GM18868 (cell line): Measurements from ENCODE around the gene DUSP28.
A peak's percentile ranks its signal among the peaks of the same experiment; 100 is the strongest.
"Not testable (repeated sequence)": the region's sequence is repeated elsewhere in the genome, so short reads cannot be mapped to it uniquely, and the experiment has no call there.

ENCODE experiments used
- ATAC-seq: cut with Tn5 transposase; IDR thresholded peaks from one replicate; pipeline ENCODE4 v1.9.1; 2021; ENCODE audit warnings: mild to moderate bottlenecking, moderate library complexity; ENCODE audit not compliant: unreplicated experiment

DUSP28 gene, protein sequence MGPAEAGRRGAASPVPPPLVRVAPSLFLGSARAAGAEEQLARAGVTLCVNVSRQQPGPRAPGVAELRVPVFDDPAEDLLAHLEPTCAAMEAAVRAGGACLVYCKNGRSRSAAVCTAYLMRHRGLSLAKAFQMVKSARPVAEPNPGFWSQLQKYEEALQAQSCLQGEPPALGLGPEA

DNA sequence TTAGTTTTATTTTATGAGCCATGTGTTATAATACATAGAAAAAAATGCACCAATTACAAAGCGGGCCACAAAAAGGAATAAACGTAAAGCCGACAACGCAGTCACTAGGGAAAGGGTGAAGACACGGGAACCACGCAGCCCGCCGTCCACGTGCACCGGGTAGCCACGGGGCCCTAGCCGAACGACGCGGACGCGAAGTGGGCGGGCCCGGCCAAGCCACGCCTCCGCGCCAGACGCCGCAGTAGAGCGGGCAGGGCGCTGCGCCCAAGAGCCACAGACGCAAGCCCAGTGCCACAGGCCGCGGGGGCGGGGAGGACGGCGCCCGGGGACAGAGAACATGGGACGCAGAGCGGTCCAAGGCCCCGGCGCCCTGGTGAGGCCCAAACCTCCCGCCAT is at the start of gene DUSP28:
TSS of gene DUSP28 (plus strand) at position 274 of the 396 bp plus-strand sequence. CDS start 328 bp downstream, outside the sequence.
- peak; percentile 60 for ATAC-seq

DNA sequence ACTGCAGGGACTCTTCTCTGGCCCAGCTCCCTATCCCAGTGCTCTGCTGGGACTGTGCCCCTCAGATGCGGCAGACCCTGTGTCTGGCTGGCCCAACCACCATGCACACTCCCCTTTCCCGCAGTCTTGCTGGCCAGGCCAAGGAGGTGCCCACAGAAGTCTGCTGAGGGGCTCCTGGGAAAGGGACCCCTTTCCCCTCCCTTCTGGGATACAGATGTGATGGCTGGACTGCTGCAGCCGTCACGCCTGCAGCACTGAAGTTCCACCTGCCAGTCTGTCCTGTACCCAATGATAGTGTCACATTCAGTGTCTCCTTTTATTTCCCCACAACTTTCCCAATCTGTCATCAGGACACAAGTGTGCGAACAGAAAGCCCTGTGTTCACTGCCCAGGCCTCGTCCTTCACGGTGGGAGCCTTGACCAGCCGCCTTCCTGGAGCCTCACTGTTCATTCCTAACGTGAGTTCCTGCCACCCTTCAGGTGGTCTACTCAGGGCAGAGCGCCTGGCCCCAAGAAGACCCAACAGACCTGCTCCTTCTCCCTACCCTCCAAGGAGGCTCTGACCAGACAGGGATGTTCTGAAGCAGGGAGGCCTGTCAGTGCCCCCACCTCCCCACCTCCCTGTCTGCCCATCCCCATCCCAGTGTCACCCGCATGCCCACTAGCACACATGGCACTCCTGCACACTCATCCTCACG is 49.5 kb upstream of the DUSP28 start:
- ATAC-seq, result no peak

DNA sequence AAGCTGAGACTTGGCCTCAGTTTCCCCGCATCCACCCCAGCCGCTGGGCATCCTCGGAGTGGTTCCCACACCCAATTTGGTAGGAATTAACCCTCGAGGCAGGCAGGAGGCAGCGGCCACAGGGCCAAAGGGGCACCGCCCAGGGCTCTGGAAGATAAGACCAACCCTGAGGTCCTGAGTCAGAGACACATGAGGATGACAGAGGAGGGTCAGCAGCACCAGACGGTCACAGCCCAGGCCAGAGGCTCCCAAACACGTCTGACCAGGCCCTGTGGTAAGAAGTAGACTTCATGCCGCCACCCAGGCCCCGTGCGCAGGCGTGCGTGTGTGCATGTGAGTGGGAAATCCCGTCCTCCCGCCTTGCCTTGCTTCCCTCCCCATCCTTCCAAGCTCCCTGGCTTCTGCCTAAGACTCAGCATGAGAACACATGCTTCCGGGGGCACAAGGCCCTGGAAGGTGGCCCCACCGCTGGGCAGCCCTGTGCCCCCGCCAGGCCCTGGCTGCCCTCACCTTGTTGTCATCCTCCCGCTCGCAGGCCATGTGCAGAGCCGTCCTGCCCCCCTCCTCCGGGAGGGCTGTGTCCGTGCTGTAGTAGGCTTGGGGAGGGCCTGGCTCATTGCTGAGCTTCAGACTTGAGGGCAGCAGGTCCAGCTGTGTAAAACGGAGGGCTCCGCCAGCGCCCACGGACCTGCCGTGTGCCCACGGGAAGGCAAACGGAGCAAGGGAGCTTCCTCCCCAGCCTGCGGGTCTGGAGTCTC is 48.6 kb upstream of the DUSP28 start:
- ATAC-seq, result no peak

DNA sequence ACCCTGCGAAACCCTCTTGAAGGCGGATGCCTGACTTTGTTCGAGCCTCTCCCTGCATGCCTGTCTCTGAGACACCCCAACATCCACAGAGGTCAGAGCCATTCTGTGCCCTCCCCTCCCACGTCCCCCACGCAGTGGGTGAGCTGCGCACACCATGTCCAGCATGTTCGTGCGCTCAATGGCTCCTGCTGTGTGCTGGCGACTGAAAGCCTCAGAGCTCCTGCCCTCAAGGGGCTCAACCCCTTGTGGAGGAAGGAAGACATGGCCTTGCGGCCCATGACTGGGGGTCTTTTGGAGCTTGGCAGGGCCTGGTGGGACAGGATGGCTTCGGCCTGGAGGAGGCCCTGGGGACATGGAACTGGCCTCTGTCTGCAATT is 48.1 kb upstream of the DUSP28 start:
- no peak for ATAC-seq

DNA sequence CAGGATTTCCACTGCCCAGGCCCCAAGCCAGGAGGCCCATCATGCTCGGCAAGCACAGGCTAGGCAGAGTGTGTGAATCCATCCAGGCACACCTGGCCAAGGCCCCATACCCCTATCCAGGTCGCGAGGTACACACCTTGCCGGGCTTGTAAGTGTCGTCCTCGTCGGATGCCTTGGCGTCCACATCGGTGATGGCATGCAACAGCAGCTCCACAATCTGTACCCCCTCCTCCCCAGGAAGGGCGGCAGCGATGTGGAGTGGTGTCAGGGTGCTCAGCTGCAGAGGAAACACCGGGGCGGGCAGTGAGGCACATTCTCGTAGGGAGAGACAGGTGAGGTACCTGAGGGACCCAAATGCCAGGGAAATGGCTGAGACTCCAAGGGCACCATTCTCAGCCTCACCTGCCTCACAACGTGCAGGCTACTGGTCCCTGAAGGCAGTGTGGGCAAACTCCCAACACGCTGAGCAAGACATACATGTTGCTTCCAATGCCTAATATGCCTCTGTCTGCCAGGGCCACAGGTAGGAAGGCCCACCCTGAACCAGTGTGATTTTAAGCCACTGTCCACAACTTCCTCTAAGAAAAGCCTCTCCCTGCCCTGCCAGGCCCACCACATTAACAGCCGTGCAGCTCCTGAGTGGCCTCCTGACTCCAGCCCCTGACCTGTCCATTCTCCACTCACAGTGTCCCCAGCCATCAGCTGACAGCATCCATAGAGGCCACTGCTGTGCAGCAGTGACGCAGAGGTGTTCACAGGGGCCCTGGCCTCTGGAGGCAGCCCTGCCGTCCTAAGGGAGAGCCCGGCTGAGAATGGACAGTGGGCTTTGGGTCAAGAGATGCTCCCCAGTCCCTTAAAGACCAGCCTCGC is 47.3 kb upstream of the DUSP28 start:
- no peak for ATAC-seq

DNA sequence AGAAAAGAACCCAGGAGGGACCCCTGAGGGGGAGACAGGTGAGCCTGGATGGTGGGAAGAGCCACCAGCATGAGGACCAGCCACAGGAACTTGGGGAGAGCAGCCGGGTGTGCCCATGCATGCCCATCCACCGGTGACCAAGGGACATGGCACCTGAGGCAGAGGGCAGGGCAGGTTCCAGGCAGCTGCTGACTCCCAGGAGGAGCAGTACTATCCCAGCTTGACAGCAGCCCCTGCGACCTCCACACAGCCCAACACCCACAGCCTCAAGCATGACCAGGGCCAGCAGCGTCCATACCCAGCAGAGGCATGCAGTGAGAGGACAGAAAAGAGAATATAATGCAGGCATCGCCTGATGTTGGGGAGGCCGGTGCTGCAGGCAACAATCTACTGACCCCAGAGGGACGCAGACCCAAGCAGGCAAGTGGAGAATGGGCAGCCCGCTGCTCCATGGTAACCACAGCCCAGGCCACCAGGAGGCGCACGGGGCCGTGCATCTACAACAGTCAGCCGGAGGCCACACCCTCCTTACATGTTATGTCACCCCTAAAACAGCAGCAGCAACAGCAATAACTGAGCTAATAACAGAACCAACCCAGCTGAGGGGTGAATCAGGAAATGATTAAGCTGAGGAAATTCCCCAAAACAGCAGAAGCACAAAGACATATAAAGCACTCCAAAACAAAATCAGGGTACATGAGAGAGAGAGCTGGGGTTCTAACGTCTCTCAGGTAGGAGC is 46.4 kb upstream of the DUSP28 start:
- peak; percentile 92 for ATAC-seq

DNA sequence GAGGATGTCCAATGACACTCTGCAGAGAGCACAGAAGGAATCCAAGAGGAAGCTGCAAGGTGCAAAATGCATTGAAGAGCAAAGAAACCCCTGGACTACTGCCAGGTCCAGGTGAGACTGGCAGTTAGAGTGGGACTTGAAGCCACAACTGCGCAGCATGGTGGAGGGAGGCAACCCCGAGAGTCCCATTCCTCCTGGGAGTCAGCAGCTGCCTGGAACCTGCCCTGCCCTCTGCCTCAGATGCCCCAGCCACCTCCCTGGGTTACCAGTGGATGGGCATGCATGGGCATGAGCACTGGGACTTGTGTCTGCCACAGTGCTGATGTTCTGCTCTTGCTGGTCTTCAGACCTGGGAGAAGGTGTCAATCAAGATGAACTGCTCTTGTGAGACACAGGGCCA is 45.5 kb upstream of the DUSP28 start:
- no peak for ATAC-seq

DNA sequence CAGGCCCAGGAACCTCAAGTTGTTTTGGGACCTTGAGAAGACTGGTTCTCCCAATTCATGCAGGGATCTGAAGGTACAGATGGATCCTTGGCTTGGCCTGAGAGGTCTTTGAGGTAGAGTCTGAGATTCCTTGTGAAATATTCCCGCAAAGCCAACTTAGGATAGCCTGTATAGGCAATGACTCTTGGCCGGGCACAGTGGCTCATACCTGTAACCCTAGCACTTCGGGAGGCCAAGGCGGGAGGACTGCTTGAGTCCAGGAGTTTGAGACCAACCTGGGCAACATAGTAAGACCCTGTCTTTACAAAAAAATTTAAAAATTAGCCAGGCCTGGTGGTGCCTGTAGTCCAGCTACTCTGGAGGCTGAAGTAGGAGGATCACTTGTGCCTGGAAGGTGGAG is 42.8 kb upstream of the DUSP28 start:
- ATAC-seq, result no peak

DNA sequence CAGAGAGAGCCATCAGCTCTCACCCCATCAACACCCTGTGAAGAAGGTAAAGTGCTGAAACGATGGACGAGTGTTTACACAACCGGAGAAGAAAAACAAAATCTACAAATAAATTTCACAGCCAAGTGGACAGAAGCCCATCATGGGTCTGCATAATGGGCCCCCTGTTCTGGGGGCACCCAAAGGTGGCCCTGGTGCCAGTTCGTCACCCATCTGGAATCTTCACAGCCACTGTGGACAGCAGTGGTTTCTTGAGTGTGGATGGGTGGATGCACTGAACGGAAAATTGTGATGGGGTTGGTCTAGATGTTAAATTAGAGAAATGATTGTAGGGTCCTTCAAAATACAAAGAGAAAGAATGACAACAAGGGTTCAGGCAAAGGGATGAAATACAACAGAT is 41.2 kb upstream of the DUSP28 start:
- no peak for ATAC-seq

DNA sequence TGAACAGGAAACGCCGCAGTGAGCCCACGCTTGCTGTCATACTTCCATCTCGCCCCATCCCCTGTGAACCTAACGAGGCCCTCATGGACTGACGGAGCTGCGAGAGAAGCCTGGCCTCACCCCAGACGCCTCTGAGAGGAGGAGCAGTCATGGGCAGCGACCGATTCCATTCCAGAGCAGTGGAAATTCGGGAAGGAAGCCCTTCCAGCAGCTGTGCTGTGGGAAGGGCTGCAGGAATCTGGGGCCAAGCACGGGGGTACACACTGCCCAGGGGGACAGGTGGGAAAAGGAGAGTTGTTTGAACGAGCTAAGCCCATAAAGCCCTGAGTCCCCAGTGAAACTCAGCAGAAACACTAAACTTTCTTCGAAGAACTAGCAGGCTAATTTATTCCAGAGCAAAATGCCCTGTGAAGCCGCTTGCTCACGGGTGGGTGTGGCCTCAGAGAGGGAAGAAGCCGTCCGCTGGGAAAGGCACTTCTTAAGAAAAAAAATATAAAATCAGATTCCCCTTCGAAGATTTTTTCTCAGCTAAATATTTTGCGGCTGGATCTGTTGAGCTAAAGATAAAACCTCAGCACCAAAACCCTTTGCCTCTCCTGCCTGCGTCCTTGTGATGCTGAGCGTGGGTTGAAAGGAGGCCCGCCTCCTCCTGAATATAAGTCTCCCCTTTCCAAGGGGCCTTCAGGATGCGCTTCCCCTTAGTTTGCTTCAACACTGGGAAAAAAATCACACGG is 40.6 kb upstream of the DUSP28 start:
- no peak for ATAC-seq

DNA sequence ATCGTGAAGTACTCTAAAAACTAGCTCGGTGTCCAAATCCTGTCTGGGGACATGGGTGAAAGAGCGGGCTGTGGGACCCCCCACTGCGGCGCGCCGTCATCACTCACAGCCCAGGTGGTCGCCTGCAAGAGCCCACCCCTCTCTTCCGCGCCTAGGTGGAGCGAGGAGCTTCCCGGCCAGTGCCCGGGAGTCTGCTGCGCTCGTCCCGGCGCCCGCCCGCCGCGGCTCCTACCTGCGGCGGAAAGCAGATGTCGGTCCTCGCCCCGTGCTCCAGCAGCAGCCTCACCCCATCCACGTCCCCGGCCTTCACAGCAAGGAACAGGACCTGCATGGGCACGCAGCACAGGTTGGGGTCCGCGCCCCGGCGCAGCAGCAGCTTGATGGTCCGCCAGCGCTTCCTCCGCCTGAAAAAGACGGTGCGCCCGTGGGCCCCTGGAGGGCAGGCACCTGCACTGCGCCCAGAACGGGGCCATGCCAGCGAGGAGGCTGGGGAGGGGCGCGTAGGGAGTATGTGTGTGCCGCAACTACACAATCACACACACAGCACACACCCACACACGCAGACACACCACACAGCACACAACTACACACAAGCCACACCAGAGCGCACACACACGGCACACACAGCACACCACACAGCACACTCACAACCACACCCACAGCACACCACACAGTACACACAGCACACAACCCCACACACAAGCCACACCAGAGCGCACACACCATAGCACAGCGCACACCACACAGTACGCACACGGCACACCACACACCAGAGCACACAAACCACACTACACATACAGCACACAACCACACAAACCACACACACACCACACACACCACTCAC is 39.8 kb upstream of the DUSP28 start:
- ATAC-seq, result no peak

DNA sequence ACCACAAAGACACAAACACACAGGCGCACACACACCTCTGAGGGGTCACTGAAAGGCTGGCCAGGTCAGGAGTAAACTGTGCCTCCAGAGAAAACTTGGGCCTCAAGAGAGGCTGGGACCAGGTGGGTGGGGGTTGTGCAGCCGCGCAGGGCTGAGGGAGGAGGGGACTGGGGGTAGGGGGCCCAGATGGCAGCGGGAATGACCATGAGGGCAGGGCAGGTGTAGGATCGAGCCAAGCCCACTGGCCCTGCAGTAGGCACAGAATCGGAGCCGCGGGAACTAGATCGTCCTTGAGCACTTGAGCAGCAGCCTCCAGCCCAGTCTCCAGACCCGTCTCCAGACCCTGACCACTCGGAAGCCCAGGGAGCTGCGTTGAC is 39.2 kb upstream of the DUSP28 start:
- no peak for ATAC-seq

DNA sequence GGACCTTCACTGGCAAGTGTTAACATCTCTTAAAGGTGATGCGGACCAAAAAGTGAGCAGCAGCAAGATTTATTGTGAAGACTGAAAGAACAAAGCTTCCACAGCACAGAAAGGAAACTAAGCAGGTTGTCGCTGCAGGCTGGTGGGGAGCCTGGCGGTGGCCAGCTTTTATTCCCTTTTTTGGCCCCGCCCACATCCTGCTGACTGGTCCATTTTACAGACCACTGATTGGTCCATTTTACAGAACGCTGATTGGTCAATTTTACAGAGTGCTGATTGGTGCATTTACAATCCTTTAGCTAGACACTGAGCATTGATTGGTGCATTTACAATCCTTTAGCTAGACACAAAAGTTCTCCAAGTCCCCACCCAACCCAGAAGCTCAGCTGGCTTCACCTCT is 38.3 kb upstream of the DUSP28 start:
- ATAC-seq, result not testable (repeated sequence)

DNA sequence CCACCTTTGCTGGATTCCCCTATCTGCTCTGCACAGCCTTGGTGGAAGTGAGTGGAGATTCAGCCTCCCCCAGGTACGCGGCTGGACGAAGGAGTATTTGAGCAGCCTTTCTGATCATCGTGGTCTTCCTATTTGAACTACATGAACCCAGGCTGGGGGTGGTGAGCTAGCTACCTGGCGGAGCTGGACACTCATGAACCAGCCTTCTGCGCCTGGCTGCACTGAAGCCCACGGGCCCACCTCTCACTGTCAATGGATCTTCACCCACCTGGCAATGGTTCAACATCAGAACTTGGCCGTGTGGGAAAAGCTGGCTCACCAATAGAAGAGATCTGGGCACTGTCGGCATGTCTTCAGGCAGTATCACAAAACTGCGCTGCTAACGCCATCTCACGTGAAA is 37.8 kb upstream of the DUSP28 start:
- no peak for ATAC-seq

DNA sequence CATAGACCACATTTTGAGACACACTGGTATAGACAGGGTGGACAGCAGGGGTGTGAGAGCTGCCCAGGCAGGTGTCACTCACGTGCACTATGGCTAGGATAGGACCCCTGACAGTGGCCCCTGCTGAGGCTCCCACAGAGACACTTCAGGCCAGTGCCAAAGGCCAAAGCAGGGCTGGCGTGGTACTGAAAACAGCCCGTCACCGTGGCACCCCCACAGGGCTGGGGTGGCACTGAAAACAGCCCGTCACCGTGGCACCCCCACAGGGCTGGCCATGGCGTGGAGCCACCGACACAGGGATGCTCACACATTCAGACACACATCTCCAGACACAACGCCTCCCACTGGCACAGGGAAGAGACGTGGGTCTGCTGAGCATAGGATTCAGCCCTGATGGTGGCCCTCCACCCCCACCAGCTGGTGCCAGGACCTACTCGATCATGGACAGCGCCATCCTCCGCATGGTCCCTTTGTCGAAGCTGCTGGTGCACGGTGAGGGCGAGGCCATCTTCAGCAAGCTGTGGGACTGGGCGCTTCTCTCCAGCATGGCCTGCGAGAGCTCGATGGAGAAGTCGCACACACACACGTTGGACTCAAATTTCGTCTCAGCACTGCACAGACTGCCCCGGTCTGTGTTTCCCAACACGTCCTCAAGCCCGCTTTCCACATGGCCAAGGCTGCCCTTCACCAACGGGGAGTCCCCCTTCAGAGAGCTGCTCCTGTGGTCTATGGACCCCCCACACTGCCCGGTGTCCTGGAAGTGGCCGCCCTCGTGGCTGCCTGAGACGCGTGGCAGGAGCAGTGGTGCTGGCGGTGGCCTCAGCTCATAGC is 36.5 kb upstream of the DUSP28 start:
- ATAC-seq, result no peak

DNA sequence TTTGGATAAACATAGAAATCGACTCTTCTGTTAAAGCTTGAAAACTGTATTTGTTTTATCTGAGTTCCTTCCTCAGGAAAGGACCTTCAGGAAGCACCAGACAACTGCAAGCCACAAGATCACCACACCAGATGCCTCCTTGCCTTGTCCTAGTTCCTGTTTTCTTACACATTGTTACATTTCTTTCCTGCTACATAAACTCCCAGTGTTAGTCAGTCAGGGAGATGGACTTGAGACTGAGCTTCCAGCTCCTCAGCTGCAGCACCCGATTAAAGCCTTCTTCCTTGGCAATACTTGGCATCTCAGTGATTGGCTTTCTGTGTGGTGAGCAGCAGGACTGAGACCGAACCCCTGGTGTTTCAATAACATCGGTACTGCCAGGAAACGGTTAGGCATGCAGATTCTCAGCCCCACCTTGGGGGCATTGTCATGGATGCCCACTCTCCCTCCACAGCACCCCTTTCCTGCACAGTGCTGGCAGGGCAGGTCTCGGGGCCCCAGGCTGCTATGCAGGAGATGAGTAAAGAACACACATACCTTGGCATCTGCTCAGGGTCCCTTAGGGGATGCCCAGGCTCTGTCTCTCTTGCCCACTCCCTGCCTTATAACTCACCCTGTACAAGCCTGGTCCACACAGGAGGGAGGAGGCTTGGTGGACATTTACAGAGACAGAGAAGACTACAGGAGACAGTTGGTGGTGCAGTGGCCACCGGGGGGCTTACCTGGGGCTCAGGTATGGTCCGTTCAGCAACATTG is 35.0 kb upstream of the DUSP28 start:
- ATAC-seq, result no peak

DNA sequence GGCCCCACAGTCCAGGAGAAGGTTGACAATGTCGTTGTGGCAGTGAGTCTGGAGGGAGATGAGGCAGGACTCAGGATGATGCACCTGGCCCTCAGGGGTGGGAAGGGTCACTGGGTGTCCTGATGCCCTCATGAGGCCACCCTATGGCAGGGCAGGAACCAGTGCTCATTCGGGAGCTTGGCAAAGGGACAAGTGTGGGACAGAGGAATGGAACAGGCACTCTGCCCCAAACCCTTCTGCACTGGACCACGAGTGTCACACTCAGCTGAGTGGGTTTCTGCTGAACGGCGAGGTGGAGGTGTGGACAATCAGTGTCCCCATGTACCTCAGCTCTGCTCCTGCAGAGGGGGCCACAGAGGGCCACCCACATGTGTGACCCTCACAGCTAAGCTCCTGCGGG is 34.4 kb upstream of the DUSP28 start:
- ATAC-seq, result no peak
